ENCODE results near the gene ANXA6. TPM values are rescaled to one million over a fixed set of nuclear protein-coding genes. Genes with fewer than 3 reads are reported as not detected.

ANXA6 gene
- total RNA-seq, 1 donor from 2014 or later = 224 TPM

GRCh38 chr5:151078490-151079262 lies 78.9 kb downstream of the ANXA6 start:
- H3K4me1 Mint-ChIP-seq (ENCODE audit: unreplicated experiment) = peaks cover 27% of the 10 kb centered on the region
- H3K4me3 Mint-ChIP-seq (ENCODE audit: unreplicated experiment) = peak overlapping the region; percentile 21
- no peak for TF ChIP-seq CTCF (IDR thresholded peaks at IDR 0.05; ENCODE audit: unreplicated experiment)
- peaks cover 25% of the 10 kb centered on the region for H3K36me3 Mint-ChIP-seq (ENCODE audit: low read depth, unreplicated experiment)
- no peak for DNase-seq (ENCODE audit: low spot score)
- peaks cover 16% of the 10 kb centered on the region for H3K27me3 Mint-ChIP-seq (ENCODE audit: unreplicated experiment)
- no peak overlapping the region for H3K27ac Mint-ChIP-seq (ENCODE audit: unreplicated experiment)
- H3K9me3 Mint-ChIP-seq (ENCODE audit: unreplicated experiment) = no peaks in the 10 kb centered on the region

DNA sequence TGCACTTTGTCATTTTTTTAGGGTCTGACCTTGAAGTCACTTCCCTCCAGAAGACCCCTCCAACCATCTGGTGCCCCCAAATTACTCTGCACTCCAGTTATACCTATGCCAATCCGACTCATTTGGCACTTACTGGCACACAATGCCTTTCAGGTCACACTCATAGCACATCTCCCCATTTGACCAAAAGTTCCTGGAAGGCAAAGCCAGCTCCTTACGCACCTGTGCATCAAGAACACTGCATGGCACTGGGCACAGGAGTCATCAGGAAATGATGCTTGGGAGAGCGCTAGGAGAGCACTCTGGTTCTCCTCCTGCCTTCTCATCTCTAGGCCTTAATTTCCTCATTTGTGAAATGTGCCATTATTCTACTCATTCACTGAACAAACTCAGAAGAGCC lies 79.6 kb downstream of the ANXA6 start:
- H3K4me3 Mint-ChIP-seq (ENCODE audit: unreplicated experiment) = no peak overlapping the region
- H3K4me1 Mint-ChIP-seq (ENCODE audit: unreplicated experiment) = peaks cover 27% of the 10 kb centered on the region

GRCh38 chr5:151077419-151077818 lies 80.2 kb downstream of the ANXA6 start:
- peaks cover 24% of the 10 kb centered on the region for H3K4me1 Mint-ChIP-seq (ENCODE audit: unreplicated experiment)
- peaks cover 20% of the 10 kb centered on the region for H3K36me3 Mint-ChIP-seq (ENCODE audit: low read depth, unreplicated experiment)
- no peak for DNase-seq (ENCODE audit: low spot score)
- peaks cover 13% of the 10 kb centered on the region for H3K27me3 Mint-ChIP-seq (ENCODE audit: unreplicated experiment)
- H3K27ac Mint-ChIP-seq (ENCODE audit: unreplicated experiment) = no peak overlapping the region
- no peak for TF ChIP-seq CTCF (IDR thresholded peaks at IDR 0.05; ENCODE audit: unreplicated experiment)
- H3K4me3 Mint-ChIP-seq (ENCODE audit: unreplicated experiment) = no peak overlapping the region
- H3K9me3 Mint-ChIP-seq (ENCODE audit: unreplicated experiment) = no peaks in the 10 kb centered on the region

More for the DNA sequence above, 79.6 kb downstream of the ANXA6 start:
- Mint-ChIP-seq H3K36me3 (ENCODE audit: low read depth, unreplicated experiment) (peaks cover 25% of the 10 kb centered on the region), H3K27ac (ENCODE audit: unreplicated experiment) (no peak overlapping the region), H3K9me3 (ENCODE audit: unreplicated experiment) (no peaks in the 10 kb centered on the region), H3K27me3 (ENCODE audit: unreplicated experiment) (peaks cover 13% of the 10 kb centered on the region)
- no peak for TF ChIP-seq CTCF (IDR thresholded peaks at IDR 0.05; ENCODE audit: unreplicated experiment)
- DNase-seq (ENCODE audit: low spot score) = no peak

DNA sequence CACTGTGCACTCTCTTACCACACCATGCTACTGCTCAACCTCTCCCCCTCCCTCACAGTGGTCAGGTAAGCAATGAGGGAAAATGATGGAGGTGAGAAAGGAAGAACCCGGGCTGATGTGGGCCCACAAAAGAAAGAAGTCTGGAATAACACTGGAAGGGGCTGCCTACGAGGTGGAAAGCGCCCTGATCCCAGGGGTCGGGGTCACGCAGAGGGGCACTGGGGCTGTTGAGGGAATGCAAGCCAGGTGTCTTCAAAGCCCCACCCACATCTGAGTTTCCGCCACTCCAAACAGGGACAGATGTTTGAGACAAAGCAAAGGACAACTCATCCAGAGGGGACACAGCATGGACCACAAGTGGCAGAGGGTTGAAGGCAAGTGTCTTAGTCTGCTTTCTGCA lies 81.0 kb downstream of the ANXA6 start:
- DNase-seq (ENCODE audit: low spot score) = no peak
- no peak overlapping the region for H3K27ac Mint-ChIP-seq (ENCODE audit: unreplicated experiment)
- peaks cover 25% of the 10 kb centered on the region for H3K4me1 Mint-ChIP-seq (ENCODE audit: unreplicated experiment)

More for the DNA sequence above, 81.0 kb downstream of the ANXA6 start:
- Mint-ChIP-seq H3K27me3 (ENCODE audit: unreplicated experiment) (peaks cover 13% of the 10 kb centered on the region), H3K36me3 (ENCODE audit: low read depth, unreplicated experiment) (peaks cover 19% of the 10 kb centered on the region), H3K9me3 (ENCODE audit: unreplicated experiment) (no peaks in the 10 kb centered on the region), H3K4me3 (ENCODE audit: unreplicated experiment) (no peak overlapping the region)
- no peak for TF ChIP-seq CTCF (IDR thresholded peaks at IDR 0.05; ENCODE audit: unreplicated experiment)

Measured in endothelial cell (in vitro differentiated cells).